ENCODE data around the gene RECK. TPM values are rescaled to one million over a fixed set of nuclear protein-coding genes. Genes with fewer than 3 reads are reported as not detected.
A peak's percentile ranks its signal among the peaks of the same experiment; 100 is the strongest.
"Not testable (repeated sequence)": the region's sequence is repeated elsewhere in the genome, so short reads cannot be mapped to it uniquely, and the experiment has no call there.

The RECK gene
- total and polyA plus RNA-seq, 8 donors, result 18.5 to 23.7 (median 22.6) TPM

- intact Hi-C loops (cut with DNase I), result no loop called here
- Histone ChIP-seq H3K4me3 (no peak overlapping the region), H3K27me3 (no peaks in the 10 kb centered on the region), H3K27ac (peak overlapping the region; percentile 66 to 98), H3K36me3 (peaks cover 0 to 23% of the 10 kb centered on the region in 2 donors), H3K9me3 (peaks cover 0 to 3% of the 10 kb centered on the region in 2 donors), H3K4me1 (peaks cover 11 to 79% of the 10 kb centered on the region in 2 donors)
- TF ChIP-seq CTCF (IDR thresholded peaks at IDR 0.05), result no peak
- DNase-seq (peak in 3 of 4 donors; percentile 42 to 84 (median 73)), ATAC-seq (peak; percentile 61)
These were observed 117.7 kb downstream of the RECK start for GRCh38 chr9:36154331-36154952.

- H3K36me3 ChIP-seq, result peaks cover 0 to 17% of the 10 kb centered on the region in 2 donors
- H3K9me3 ChIP-seq, result peaks cover 0 to 3% of the 10 kb centered on the region in 2 donors
- TF ChIP-seq CTCF (IDR thresholded peaks at IDR 0.05), result no peak
- ATAC-seq, result no peak
- no peak for DNase-seq
- intact Hi-C loops (cut with DNase I), result no loop called here
- peaks cover 6 to 63% of the 10 kb centered on the region in 2 donors for H3K4me1 ChIP-seq
- no peaks in the 10 kb centered on the region for H3K27me3 ChIP-seq
- no peak overlapping the region for H3K4me3 ChIP-seq
- peak overlapping the region in 1 of 2 donors; percentile 66 for H3K27ac ChIP-seq
These were observed 119.4 kb downstream of the RECK start for GRCh38 chr9:36156116-36156515.

GRCh38 chr9:36158122-36158521 lies 121.4 kb downstream of the RECK start:
- H3K36me3 ChIP-seq, result peaks cover 0 to 26% of the 10 kb centered on the region in 2 donors
- no peak for DNase-seq
- intact Hi-C loops (cut with DNase I), result no loop called here
- no peak for TF ChIP-seq CTCF (IDR thresholded peaks at IDR 0.05)
- peaks cover 3 to 44% of the 10 kb centered on the region in 2 donors for H3K4me1 ChIP-seq
- H3K9me3 ChIP-seq, result peaks cover 0 to 3% of the 10 kb centered on the region in 2 donors
- peak; percentile 17 for ATAC-seq
- H3K4me3 ChIP-seq, result no peak overlapping the region
- peak overlapping the region; percentile 60 to 73 for H3K27ac ChIP-seq
- no peaks in the 10 kb centered on the region for H3K27me3 ChIP-seq

- Histone ChIP-seq H3K4me3 (no peak overlapping the region), H3K36me3 (peaks cover 0 to 33% of the 10 kb centered on the region in 2 donors), H3K27ac (peak overlapping the region; percentile 60 to 73), H3K27me3 (no peaks in the 10 kb centered on the region), H3K4me1 (peaks cover 9 to 42% of the 10 kb centered on the region in 2 donors), H3K9me3 (peaks cover 0 to 3% of the 10 kb centered on the region in 2 donors)
- DNase-seq (no peak), ATAC-seq (no peak)
- no peak for TF ChIP-seq CTCF (IDR thresholded peaks at IDR 0.05)
- intact Hi-C loops (cut with DNase I), result no loop called here
These were observed 122.2 kb downstream of the RECK start for GRCh38 chr9:36158917-36159316.

GRCh38 chr9:36159509-36159908 lies 122.8 kb downstream of the RECK start:
- intact Hi-C loops (cut with DNase I); H3K27me3 ChIP-seq; ATAC-seq; H3K9me3 ChIP-seq; DNase-seq; H3K4me3 ChIP-seq: not testable (repeated sequence)
- Histone ChIP-seq H3K36me3 (peaks cover 0 to 33% of the 10 kb centered on the region in 2 donors), H3K4me1 (peaks cover 9 to 36% of the 10 kb centered on the region in 2 donors), H3K27ac (peak overlapping the region in 1 of 2 donors; percentile 73)

- peaks cover 0 to 33% of the 10 kb centered on the region in 2 donors for H3K36me3 ChIP-seq
- DNase-seq; H3K27ac ChIP-seq; H3K9me3 ChIP-seq; H3K4me3 ChIP-seq; intact Hi-C loops (cut with DNase I); ATAC-seq; H3K27me3 ChIP-seq: not testable (repeated sequence)
- H3K4me1 ChIP-seq, result peaks cover 9 to 33% of the 10 kb centered on the region in 2 donors
These were observed 123.4 kb downstream of the RECK start for GRCh38 chr9:36160126-36160525.

Data from left lung (tissue), 10 donors.